Measurements from ENCODE around the gene PTPRD.

DNA sequence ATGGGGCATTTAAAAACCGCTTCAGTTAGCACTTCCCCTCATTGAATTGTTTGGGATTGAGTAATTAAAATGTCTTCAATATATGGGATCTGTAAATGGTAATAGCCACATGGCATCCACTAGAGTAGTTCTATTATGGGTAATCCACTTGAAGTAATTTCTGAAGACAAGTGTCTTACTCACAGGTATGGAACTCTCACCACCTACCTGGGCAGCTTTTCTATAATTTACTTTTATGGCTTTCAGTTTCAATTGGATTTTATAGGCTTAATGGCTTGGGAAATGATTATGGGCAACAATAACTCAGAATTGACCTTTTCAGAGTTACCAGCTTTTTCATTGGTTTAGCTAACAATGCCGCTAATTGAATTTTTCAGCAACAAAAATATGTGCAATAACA lies 597.9 kb downstream of the PTPRD start:
- TF ChIP-seq POLR2A (IDR thresholded peaks at IDR 0.05): no peak
- TF ChIP-seq, protein P1, sequence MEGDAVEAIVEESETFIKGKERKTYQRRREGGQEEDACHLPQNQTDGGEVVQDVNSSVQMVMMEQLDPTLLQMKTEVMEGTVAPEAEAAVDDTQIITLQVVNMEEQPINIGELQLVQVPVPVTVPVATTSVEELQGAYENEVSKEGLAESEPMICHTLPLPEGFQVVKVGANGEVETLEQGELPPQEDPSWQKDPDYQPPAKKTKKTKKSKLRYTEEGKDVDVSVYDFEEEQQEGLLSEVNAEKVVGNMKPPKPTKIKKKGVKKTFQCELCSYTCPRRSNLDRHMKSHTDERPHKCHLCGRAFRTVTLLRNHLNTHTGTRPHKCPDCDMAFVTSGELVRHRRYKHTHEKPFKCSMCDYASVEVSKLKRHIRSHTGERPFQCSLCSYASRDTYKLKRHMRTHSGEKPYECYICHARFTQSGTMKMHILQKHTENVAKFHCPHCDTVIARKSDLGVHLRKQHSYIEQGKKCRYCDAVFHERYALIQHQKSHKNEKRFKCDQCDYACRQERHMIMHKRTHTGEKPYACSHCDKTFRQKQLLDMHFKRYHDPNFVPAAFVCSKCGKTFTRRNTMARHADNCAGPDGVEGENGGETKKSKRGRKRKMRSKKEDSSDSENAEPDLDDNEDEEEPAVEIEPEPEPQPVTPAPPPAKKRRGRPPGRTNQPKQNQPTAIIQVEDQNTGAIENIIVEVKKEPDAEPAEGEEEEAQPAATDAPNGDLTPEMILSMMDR (IDR thresholded peaks at IDR 0.05 in 8 of 11, conservative IDR thresholded peaks at IDR 0.05 in 3 of 11): no peak
- no peak for TF ChIP-seq POLR2AphosphoS5 (IDR thresholded peaks at IDR 0.05)
